Measurements from ENCODE around the gene IFNG. TPM values are rescaled to one million over a fixed set of nuclear protein-coding genes. Genes with fewer than 3 reads are reported as not detected.

IFNG gene
- total and polyA plus RNA-seq, 2 donors (not counting 1 experiment from before 2014, with no cell fraction given), result not detected

- H4K20me1 ChIP-seq (ENCODE audit: control insufficient read depth, extremely low read depth, insufficient read depth, low read length), result no peaks in the 10 kb centered on the region
- TF ChIP-seq CTCF (conservative IDR thresholded peaks at IDR 0.05 in 1 of 2, IDR thresholded peaks at IDR 0.05 in 1 of 2; ENCODE audit: low read depth in 1 of 2, low read length in 2 of 2) (no peak), EZH2 (IDR thresholded peaks at IDR 0.05; ENCODE audit: low read length, missing control alignments) (no peak)
- no peaks in the 10 kb centered on the region for H3K36me3 ChIP-seq (ENCODE audit: control insufficient read depth, insufficient read depth, low read length)
- no peaks in the 10 kb centered on the region for H3K79me2 ChIP-seq (ENCODE audit: control insufficient read depth, insufficient read depth, low read length)
- no peak overlapping the region for H3K4me3 ChIP-seq (replicated peaks in 1 of 4; ENCODE audit: control extremely low read depth in 1 of 4, insufficient read depth in 1 of 4, low read depth in 3 of 4, low read length in 4 of 4)
- no peaks in the 10 kb centered on the region for H3K4me1 ChIP-seq (ENCODE audit: control insufficient read depth, extremely low read depth, insufficient read depth, low read length)
- no peaks in the 10 kb centered on the region for H3K9me3 ChIP-seq (ENCODE audit: control insufficient read depth, insufficient read depth, low read depth, low read length)
- no peaks in the 10 kb centered on the region for H3K27me3 ChIP-seq (ENCODE audit: control insufficient read depth, insufficient read depth, low read length)
- no peak overlapping the region for H3K9ac ChIP-seq (ENCODE audit: insufficient read depth, low read length)
- H3K27ac ChIP-seq (ENCODE audit: insufficient read depth, low read length), result no peak overlapping the region
- no peak overlapping the region for H3K4me2 ChIP-seq (ENCODE audit: extremely low read depth, insufficient read depth, low read length)
- no peak for DNase-seq (ENCODE audit: low read depth in 2 of 2)
- no peak overlapping the region for H2AFZ ChIP-seq (ENCODE audit: low read length)
Measured at GRCh38 chr12:68157380-68157779, 2.2 kb downstream of the IFNG start.

DNA sequence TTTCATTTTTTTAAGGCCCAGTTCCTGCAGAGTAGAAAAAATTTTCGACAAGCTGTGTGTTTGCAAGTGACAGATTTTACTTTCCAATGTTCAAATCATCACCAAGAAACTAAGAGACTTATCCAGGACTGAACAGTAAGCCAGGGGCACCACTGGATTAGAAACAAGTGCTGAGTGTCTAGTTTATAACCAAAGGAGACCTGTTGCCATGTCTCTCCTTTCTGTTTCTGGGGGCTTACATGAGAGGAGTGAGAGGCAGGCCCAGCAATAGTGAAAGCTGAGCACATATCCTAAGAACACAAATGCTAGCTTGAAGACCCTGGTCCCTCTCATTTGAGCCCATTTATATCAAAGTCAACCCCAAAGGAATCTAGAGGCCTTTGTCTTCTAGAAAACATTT, 2.9 kb downstream of the IFNG start:
- H3K79me2 ChIP-seq (ENCODE audit: control insufficient read depth, insufficient read depth, low read length), result no peaks in the 10 kb centered on the region
- no peaks in the 10 kb centered on the region for H3K9me3 ChIP-seq (ENCODE audit: control insufficient read depth, insufficient read depth, low read depth, low read length)
- no peaks in the 10 kb centered on the region for H4K20me1 ChIP-seq (ENCODE audit: control insufficient read depth, extremely low read depth, insufficient read depth, low read length)
- no peak overlapping the region for H3K9ac ChIP-seq (ENCODE audit: insufficient read depth, low read length)
- no peaks in the 10 kb centered on the region for H3K4me1 ChIP-seq (ENCODE audit: control insufficient read depth, extremely low read depth, insufficient read depth, low read length)
- TF ChIP-seq EZH2 (IDR thresholded peaks at IDR 0.05; ENCODE audit: low read length, missing control alignments) (no peak), CTCF (conservative IDR thresholded peaks at IDR 0.05 in 1 of 2, IDR thresholded peaks at IDR 0.05 in 1 of 2; ENCODE audit: low read depth in 1 of 2, low read length in 2 of 2) (no peak)
- DNase-seq (ENCODE audit: low read depth in 2 of 2), result no peak
- H3K4me2 ChIP-seq (ENCODE audit: extremely low read depth, insufficient read depth, low read length), result no peak overlapping the region
- no peak overlapping the region for H3K27ac ChIP-seq (ENCODE audit: insufficient read depth, low read length)
- no peaks in the 10 kb centered on the region for H3K27me3 ChIP-seq (ENCODE audit: control insufficient read depth, insufficient read depth, low read length)
- H3K36me3 ChIP-seq (ENCODE audit: control insufficient read depth, insufficient read depth, low read length), result no peaks in the 10 kb centered on the region
- no peak overlapping the region for H3K4me3 ChIP-seq (replicated peaks in 1 of 4; ENCODE audit: control extremely low read depth in 1 of 4, insufficient read depth in 1 of 4, low read depth in 3 of 4, low read length in 4 of 4)
- no peak overlapping the region for H2AFZ ChIP-seq (ENCODE audit: low read length)

DNA sequence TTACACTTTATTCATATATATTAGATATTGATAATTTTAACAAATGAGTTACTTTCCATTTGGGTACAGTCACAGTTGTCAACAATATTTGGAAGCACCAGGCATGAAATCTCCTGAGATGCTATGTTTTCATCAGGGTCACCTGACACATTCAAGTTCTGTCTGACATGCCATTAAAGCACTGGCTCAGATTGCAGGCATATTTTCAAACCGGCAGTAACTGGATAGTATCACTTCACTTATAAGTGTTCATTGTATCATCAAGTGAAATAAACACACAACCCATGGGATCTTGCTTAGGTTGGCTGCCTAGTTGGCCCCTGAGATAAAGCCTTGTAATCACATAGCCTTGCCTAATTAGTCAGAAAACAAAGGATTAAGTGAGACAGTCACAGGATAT, 4.8 kb downstream of the IFNG start:
- DNase-seq (ENCODE audit: low read depth in 2 of 2), result no peak
- no peaks in the 10 kb centered on the region for H3K4me1 ChIP-seq (ENCODE audit: control insufficient read depth, extremely low read depth, insufficient read depth, low read length)
- no peak overlapping the region for H3K4me3 ChIP-seq (replicated peaks in 1 of 4; ENCODE audit: control extremely low read depth in 1 of 4, insufficient read depth in 1 of 4, low read depth in 3 of 4, low read length in 4 of 4)
- no peaks in the 10 kb centered on the region for H3K36me3 ChIP-seq (ENCODE audit: control insufficient read depth, insufficient read depth, low read length)
- H3K27me3 ChIP-seq (ENCODE audit: control insufficient read depth, insufficient read depth, low read length), result no peaks in the 10 kb centered on the region
- H3K4me2 ChIP-seq (ENCODE audit: extremely low read depth, insufficient read depth, low read length), result no peak overlapping the region
- no peak overlapping the region for H3K27ac ChIP-seq (ENCODE audit: insufficient read depth, low read length)
- H3K79me2 ChIP-seq (ENCODE audit: control insufficient read depth, insufficient read depth, low read length), result no peaks in the 10 kb centered on the region
- H4K20me1 ChIP-seq (ENCODE audit: control insufficient read depth, extremely low read depth, insufficient read depth, low read length), result no peaks in the 10 kb centered on the region
- no peak for TF ChIP-seq EZH2 (IDR thresholded peaks at IDR 0.05; ENCODE audit: low read length, missing control alignments)
- no peak for TF ChIP-seq CTCF (conservative IDR thresholded peaks at IDR 0.05 in 1 of 2, IDR thresholded peaks at IDR 0.05 in 1 of 2; ENCODE audit: low read depth in 1 of 2, low read length in 2 of 2)
- no peak overlapping the region for H3K9ac ChIP-seq (ENCODE audit: insufficient read depth, low read length)
- H2AFZ ChIP-seq (ENCODE audit: low read length), result no peak overlapping the region
- no peaks in the 10 kb centered on the region for H3K9me3 ChIP-seq (ENCODE audit: control insufficient read depth, insufficient read depth, low read depth, low read length)
